ENCODE results near the gene TAF11. TPM values are rescaled to one million over a fixed set of nuclear protein-coding genes. Genes with fewer than 3 reads are reported as not detected.

Gene TAF11
- total and polyA plus RNA-seq, 2 experiments from 2014 or later: 23.0 to 27.1 TPM

GRCh38 chr6:34897716-34898115, 9.9 kb upstream of the TAF11 start:
- no peak for DNase-seq
- Histone ChIP-seq H3K4me2 (ENCODE audit: unreplicated experiment) (no peak overlapping the region), H2AFZ (no peak overlapping the region), H3F3A (ENCODE audit: insufficient read depth) (no peaks in the 10 kb centered on the region), H4K20me1 (ENCODE audit: insufficient read depth) (no peaks in the 10 kb centered on the region; the same call in 1 of the 2 replicates), H3K36me3 (ENCODE audit: low read depth) (no peaks in the 10 kb centered on the region), H3K4me3 (no peak overlapping the region), H3K4me1 (ENCODE audit: insufficient read depth) (0 out of 2 replicates have a peak, but pooled peaks cover 3% of the 10 kb centered on the region), H3K27me3 (replicated peaks; ENCODE audit: insufficient read depth) (no peaks in the 10 kb centered on the region), H3K9me2 (ENCODE audit: insufficient read depth) (no peaks in the 10 kb centered on the region), H3K9me3 (ENCODE audit: low read depth) (no peaks in the 10 kb centered on the region), H3K79me2 (ENCODE audit: insufficient read depth) (peaks cover 57% of the 10 kb centered on the region), H3K27ac (no peak overlapping the region), H3K9ac (no peak overlapping the region)
- WGBS, 2 experiments (ENCODE audit: low coverage in 1 of 2, low lambda C conversion rate in 2 of 2, missing lambda C conversion rate in 2 of 2): 96 to 100% methylated on average over 1 of the region's 1 CpG
- in situ Hi-C loops (cut with MboI): no loop called here
- no peak for TF ChIP-seq EZH2phosphoT487 (IDR thresholded peaks at IDR 0.05; ENCODE audit: insufficient read depth, low read depth)
- no peak for TF ChIP-seq EZH2 (IDR thresholded peaks at IDR 0.05; ENCODE audit: insufficient read depth, poor library complexity, severe bottlenecking)

GRCh38 chr6:34897130-34897529, 9.3 kb upstream of the TAF11 start:
- Histone ChIP-seq H3K4me3 (no peak overlapping the region), H3K79me2 (ENCODE audit: insufficient read depth) (peaks cover 55% of the 10 kb centered on the region), H3K9me3 (ENCODE audit: low read depth) (no peaks in the 10 kb centered on the region), H3K4me2 (ENCODE audit: unreplicated experiment) (no peak overlapping the region), H3K36me3 (ENCODE audit: low read depth) (no peaks in the 10 kb centered on the region), H3K27ac (no peak overlapping the region), H3K9me2 (ENCODE audit: insufficient read depth) (no peaks in the 10 kb centered on the region), H2AFZ (no peak overlapping the region), H3F3A (ENCODE audit: insufficient read depth) (no peaks in the 10 kb centered on the region), H3K27me3 (replicated peaks; ENCODE audit: insufficient read depth) (no peaks in the 10 kb centered on the region), H4K20me1 (ENCODE audit: insufficient read depth) (no peaks in the 10 kb centered on the region; the same call in 1 of the 2 replicates), H3K9ac (no peak overlapping the region), H3K4me1 (ENCODE audit: insufficient read depth) (0 out of 2 replicates have a peak, but pooled peaks cover 3% of the 10 kb centered on the region)
- in situ Hi-C loops (cut with MboI): no loop called here
- 94 to 95% methylated on average over 1 of the region's 1 CpG for WGBS, 2 experiments (ENCODE audit: low coverage in 1 of 2, low lambda C conversion rate in 2 of 2, missing lambda C conversion rate in 2 of 2)
- TF ChIP-seq EZH2phosphoT487 (IDR thresholded peaks at IDR 0.05; ENCODE audit: insufficient read depth, low read depth) (no peak), EZH2 (IDR thresholded peaks at IDR 0.05; ENCODE audit: insufficient read depth, poor library complexity, severe bottlenecking) (no peak)
- DNase-seq: no peak

GRCh38 chr6:34894693-34895092, 6.9 kb upstream of the TAF11 start:
- no peaks in the 10 kb centered on the region for H3K36me3 ChIP-seq (ENCODE audit: low read depth)
- no peak overlapping the region for H3K27ac ChIP-seq
- peaks cover 8% of the 10 kb centered on the region; the same call in 1 of the 2 replicates for H3K4me1 ChIP-seq (ENCODE audit: insufficient read depth)
- H3K4me3 ChIP-seq: no peak overlapping the region
- no peaks in the 10 kb centered on the region for H4K20me1 ChIP-seq (ENCODE audit: insufficient read depth)
- H3K9me3 ChIP-seq (ENCODE audit: low read depth): no peaks in the 10 kb centered on the region
- H3F3A ChIP-seq (ENCODE audit: insufficient read depth): 0 out of 2 replicates have a peak, but pooled peaks cover 4% of the 10 kb centered on the region
- TF ChIP-seq EZH2 (IDR thresholded peaks at IDR 0.05; ENCODE audit: insufficient read depth, poor library complexity, severe bottlenecking) (no peak), EZH2phosphoT487 (IDR thresholded peaks at IDR 0.05; ENCODE audit: insufficient read depth, low read depth) (no peak)
- no peaks in the 10 kb centered on the region for H3K27me3 ChIP-seq (replicated peaks; ENCODE audit: insufficient read depth)
- H2AFZ ChIP-seq: no peak overlapping the region
- no peak overlapping the region for H3K9ac ChIP-seq
- H3K79me2 ChIP-seq (ENCODE audit: insufficient read depth): peaks cover 75% of the 10 kb centered on the region
- DNase-seq: no peak
- H3K9me2 ChIP-seq (ENCODE audit: insufficient read depth): no peaks in the 10 kb centered on the region
- no peak overlapping the region for H3K4me2 ChIP-seq (ENCODE audit: unreplicated experiment)
- WGBS, 2 experiments (ENCODE audit: low coverage in 1 of 2, low lambda C conversion rate in 2 of 2, missing lambda C conversion rate in 2 of 2): 48 to 63% methylated on average over 1 of the region's 1 CpG
- in situ Hi-C loops (cut with MboI): no loop called here

GRCh38 chr6:34891296-34891695, 3.5 kb upstream of the TAF11 start:
- no peaks in the 10 kb centered on the region for H3K9me3 ChIP-seq (ENCODE audit: low read depth)
- in situ Hi-C loops (cut with MboI): no loop called here
- DNase-seq: no peak
- H3K79me2 ChIP-seq (ENCODE audit: insufficient read depth): peaks cover 74% of the 10 kb centered on the region
- no peaks in the 10 kb centered on the region for H3K27me3 ChIP-seq (replicated peaks; ENCODE audit: insufficient read depth)
- H3K36me3 ChIP-seq (ENCODE audit: low read depth): no peaks in the 10 kb centered on the region
- no peak for TF ChIP-seq EZH2phosphoT487 (IDR thresholded peaks at IDR 0.05; ENCODE audit: insufficient read depth, low read depth)
- TF ChIP-seq EZH2 (IDR thresholded peaks at IDR 0.05; ENCODE audit: insufficient read depth, poor library complexity, severe bottlenecking): no peak
- H3K27ac ChIP-seq: no peak overlapping the region
- peaks cover 12% of the 10 kb centered on the region; the same call in 1 of the 2 replicates for H3F3A ChIP-seq (ENCODE audit: insufficient read depth)
- WGBS, 2 experiments (ENCODE audit: low coverage in 1 of 2, low lambda C conversion rate in 2 of 2, missing lambda C conversion rate in 2 of 2): 92 to 95% methylated on average over 2 of the region's 2 CpGs
- H3K4me1 ChIP-seq (ENCODE audit: insufficient read depth): peaks cover 14% of the 10 kb centered on the region
- H3K4me3 ChIP-seq: no peak overlapping the region
- H3K9ac ChIP-seq: no peak overlapping the region
- H3K9me2 ChIP-seq (ENCODE audit: insufficient read depth): no peaks in the 10 kb centered on the region
- H3K4me2 ChIP-seq (ENCODE audit: unreplicated experiment): no peak overlapping the region
- no peak overlapping the region for H2AFZ ChIP-seq
- H4K20me1 ChIP-seq (ENCODE audit: insufficient read depth): no peaks in the 10 kb centered on the region

Measured in GM23248 (cell line).